ENCODE measurements around the gene TNKS2.

DNA sequence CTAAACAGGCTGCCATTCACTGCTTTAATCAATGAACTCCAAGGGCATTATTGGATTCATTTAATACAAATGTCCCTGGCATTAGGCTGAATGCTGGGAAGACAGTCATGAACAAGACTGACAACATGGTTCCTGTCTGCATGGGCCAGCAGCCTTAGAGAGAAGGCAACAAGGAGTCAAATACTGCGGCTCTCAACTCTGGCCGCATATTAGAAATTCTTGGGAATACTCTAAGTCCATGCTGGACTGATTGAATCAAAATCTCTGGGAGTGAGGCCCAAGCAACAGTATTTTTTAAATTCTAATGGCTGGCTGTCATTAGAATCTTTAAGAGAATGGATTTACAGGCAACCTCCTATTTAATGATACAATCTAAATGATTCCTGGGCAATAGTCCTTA lies 76.9 kb downstream of the TNKS2 start:
- TF ChIP-seq EZH2 (IDR thresholded peaks at IDR 0.05; ENCODE audit: borderline replicate concordance, low read length), result no peak
- TF ChIP-seq, protein P1, sequence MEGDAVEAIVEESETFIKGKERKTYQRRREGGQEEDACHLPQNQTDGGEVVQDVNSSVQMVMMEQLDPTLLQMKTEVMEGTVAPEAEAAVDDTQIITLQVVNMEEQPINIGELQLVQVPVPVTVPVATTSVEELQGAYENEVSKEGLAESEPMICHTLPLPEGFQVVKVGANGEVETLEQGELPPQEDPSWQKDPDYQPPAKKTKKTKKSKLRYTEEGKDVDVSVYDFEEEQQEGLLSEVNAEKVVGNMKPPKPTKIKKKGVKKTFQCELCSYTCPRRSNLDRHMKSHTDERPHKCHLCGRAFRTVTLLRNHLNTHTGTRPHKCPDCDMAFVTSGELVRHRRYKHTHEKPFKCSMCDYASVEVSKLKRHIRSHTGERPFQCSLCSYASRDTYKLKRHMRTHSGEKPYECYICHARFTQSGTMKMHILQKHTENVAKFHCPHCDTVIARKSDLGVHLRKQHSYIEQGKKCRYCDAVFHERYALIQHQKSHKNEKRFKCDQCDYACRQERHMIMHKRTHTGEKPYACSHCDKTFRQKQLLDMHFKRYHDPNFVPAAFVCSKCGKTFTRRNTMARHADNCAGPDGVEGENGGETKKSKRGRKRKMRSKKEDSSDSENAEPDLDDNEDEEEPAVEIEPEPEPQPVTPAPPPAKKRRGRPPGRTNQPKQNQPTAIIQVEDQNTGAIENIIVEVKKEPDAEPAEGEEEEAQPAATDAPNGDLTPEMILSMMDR (conservative IDR thresholded peaks at IDR 0.05 in 1 of 2, IDR thresholded peaks at IDR 0.05 in 1 of 2; ENCODE audit: extremely low read depth in 1 of 2, insufficient read depth in 1 of 2, low read depth in 1 of 2, low read length in 2 of 2), result no peak
